GM19468 (cell line): ENCODE measurements around the gene A4GALT.
A peak's percentile ranks its signal among the peaks of the same experiment; 100 is the strongest.
"Not testable (repeated sequence)": the region's sequence is repeated elsewhere in the genome, so short reads cannot be mapped to it uniquely, and the experiment has no call there.

Source experiments
- ATAC-seq: cut with Tn5 transposase; IDR thresholded peaks from one replicate; pipeline ENCODE4 v1.9.1; 2021; ENCODE audit warnings: mild to moderate bottlenecking, moderate library complexity, moderate number of reproducible peaks; ENCODE audit not compliant: unreplicated experiment; ENCODE audit errors: extremely low read depth

The A4GALT gene

DNA sequence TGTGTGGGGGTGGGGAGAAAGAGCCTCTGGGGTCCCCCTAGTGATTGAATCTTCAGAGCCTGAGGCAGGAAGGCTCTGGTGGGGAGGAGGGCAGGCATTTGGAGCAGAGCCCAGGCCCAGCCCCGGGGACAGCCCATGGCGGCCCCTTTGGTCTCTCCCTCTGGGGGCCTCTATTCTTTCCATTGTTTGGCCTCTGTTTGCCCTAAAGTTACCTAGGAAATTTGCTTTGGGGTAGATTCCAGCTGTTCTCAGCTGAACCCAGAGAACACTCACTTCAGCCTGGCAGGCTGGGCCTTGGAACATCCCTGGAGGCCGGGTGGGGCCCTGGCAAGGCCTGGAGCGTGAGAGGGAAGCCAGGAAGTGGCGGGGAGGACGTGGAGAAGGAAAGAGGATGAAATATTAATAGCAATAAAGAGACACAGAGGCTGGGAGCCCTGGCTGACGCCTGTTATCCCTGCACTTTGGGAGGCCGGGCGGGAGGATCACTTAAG lies 22.9 kb upstream of the A4GALT start:
- ATAC-seq, result no peak

DNA sequence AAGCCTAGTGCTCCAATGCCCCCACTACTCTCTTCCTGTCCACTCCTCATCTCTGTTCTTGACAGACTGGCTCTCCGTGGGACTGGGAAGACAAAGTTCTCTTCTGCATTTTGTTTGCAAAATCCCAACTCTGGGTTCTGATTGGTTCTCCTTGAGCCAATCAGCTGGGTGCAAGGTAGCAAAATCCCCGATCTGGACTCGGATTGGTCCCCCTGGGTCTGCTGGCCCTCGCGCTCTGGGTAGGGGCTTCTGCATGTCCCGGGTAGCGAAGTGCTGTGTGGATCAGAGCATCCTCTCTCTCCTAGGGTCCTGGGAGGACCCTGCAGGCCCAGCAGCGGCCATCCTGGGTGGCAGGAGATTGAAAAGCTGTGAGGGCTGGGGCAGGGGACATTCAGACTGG lies 22.3 kb upstream of the A4GALT start:
- ATAC-seq, result no peak

DNA sequence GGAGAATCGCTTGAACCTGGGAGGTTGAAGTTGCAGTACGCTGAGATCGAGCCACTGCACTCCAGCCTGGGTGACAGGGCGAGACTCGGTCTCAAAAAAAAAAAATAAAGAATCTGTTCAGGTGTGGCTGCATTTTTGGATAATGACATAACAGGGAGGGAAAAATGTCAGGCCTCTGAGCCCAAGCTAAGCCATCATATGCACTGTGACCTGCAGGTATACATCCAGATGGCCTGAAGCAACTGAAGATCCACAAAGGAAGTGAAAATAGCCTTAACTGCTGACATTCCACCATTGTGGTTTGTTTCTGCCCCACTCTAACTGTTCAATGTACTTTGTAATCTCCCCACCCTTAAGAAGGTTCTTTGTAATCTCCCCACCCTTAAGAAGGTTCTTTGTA lies 19.6 kb upstream of the A4GALT start:
- ATAC-seq, result not testable (repeated sequence)

- no peak for ATAC-seq
Observed at GRCh38 chr22:42734406-42734805, 13.7 kb upstream of the A4GALT start.

GRCh38 chr22:42733394-42733793 lies 12.7 kb upstream of the A4GALT start:
- ATAC-seq, result not testable (repeated sequence)

DNA sequence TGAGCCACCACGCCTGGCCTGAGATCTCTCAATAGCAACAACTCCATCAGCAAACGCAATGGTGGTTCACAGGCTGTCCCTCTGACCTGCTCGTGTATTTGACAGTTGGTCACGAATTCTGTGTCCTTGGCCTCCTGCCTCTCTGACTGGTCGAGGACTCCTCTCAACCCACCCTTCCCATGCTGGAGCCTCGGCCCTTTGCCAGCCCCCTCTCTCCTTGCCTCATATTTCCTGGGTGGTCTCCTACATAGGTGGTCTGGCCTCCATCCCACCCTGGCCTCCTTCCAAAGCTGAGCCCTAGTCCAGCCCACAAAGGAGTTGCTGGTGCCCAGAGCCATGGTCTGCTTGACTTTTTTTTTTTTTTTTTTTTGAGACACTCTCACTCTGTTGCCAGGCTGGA lies 11.4 kb upstream of the A4GALT start:
- ATAC-seq, result no peak

DNA sequence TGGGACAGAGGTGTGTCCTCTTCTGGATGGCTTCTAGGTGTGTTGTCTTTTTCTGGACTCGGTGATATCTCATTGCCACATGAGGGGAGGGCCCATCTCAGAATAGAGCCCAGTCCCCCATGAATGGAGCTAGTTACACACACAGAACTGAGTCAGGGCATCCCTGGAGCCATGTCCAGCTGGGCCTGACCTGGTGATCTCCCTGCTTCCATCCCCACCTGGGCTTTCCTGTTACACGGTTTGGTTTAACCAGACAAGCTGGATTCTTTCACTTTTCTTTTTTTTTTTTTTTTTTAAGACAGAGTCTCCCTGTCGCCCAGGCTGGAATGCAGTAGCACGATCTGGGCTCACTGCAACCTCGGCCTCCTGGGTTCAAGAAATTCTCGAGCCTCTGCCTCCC lies 6.1 kb upstream of the A4GALT start:
- ATAC-seq, result no peak

GRCh38 chr22:42725606-42726355 lies 5.1 kb upstream of the A4GALT start:
- ATAC-seq, result no peak

GRCh38 chr22:42724062-42724461 lies 3.4 kb upstream of the A4GALT start:
- ATAC-seq, result no peak

DNA sequence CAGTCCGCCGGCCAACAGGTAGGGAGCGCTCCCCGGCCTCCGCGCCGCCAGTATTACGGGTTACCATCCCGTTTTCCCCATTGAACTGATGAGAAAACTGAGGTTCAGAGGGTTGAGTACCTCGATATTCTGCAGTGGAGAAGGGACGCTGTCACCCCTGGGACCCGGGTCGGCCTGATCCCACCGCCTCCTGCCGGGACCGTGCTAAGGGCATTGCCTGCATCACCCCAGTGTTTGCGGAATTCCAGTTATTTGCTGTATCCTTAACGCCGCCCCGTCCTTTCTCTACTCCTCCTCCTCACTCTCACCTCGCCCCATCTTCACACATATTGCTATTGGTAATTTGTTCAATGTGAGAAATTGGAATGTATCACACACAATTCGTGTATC lies 370 bp upstream of the A4GALT start:
- no peak for ATAC-seq

DNA sequence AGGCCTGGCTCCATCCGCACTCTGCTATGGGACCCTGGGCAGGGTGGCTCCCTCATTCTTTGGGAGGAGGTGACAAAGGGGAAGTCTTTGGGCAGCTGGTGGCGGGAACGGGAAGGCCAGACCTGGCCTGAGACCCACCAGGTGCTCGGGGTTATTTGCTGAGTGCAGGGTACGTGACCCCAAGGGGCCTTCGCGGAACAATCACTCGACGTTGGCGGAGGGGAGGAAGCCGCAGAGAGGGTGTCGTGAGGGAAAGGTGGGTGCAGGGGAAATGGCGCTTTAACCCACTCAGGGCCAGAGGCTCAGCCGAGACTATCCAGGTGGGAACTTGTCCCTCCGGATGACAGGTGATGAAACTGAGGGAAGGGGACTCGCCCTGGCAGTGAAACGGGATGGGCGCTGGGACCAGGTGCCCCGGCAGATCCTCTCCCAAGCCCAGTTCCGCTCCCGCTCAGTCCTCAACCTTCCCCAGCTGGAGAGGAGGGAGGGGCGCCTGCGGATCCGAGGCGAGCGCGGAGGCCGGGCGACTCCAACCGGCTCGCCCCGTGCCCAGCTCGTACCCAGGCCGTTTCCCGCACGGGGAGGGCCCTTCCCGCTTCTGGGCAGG lies 911 bp downstream of the A4GALT start:
- ATAC-seq, result no peak

DNA sequence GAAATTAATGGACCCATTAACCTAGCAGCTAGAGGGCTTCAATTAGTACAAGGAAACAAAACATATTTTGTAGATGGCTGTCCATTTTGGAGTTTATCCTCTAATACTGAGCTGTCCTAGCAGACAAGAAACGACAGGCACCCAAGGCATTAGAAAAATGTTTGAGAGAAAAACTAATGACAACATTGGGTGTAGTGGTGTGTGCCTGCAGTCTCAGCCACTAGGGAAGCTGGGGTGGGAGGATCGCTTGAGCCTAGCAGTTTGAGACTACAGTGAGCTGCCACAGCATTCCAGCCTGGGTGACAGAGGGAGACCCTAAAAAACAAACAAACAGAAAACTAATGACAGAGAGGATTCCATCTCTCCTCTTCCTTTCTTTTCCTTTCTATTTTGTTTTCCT lies 1.5 kb downstream of the A4GALT start:
- ATAC-seq, result no peak

- no peak for ATAC-seq
Observed at GRCh38 chr22:42717197-42717928, 3.3 kb downstream of the A4GALT start.

- peak; percentile 36 for ATAC-seq
Observed at GRCh38 chr22:42716649-42717127, 4.0 kb downstream of the A4GALT start.

DNA sequence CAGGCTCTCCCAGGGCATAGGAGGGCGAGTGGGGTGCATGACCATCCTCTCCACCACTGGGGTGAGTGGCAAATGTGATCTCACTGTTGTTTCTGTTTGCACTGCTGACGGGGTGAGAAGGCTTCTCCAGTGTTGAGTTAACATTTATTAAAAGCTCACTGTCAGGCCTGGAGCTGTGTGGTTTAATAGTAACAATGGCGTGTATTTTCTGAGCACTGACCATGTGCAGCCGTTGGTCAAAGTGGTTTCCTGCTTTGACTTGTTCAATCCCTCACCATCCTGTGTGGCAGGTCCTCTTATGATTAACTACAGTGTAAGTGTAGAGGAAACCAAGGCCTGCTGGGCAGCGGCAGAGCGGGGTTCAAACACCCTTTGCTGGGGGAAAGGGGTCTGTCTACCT lies 4.4 kb downstream of the A4GALT start:
- ATAC-seq, result peak; percentile 19

- no peak for ATAC-seq
Observed at GRCh38 chr22:42714768-42715390, 5.8 kb downstream of the A4GALT start.

DNA sequence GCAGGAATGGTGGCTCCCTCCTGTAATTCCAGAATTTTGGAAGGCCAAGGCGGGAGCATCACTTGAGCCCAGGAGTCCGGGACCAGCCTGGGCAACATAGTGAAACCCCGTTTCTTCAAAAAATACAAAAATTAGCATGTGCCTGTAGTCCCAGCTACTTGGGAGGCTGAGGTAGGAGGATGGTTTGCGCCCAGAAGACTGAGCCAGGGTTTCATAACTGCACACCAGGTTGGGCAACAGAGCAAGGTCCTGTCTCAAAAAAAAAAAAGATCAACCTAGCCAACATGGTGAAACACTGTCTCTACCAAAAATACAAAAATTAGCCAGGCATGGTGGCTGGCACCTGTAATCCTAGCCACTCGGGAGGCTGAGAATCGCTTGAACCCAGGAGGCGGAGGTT lies 6.4 kb downstream of the A4GALT start:
- no peak for ATAC-seq

- ATAC-seq, result no peak
Observed at GRCh38 chr22:42711895-42712837, 8.5 kb downstream of the A4GALT start.

- ATAC-seq, result no peak
Observed at GRCh38 chr22:42711281-42711731, 9.4 kb downstream of the A4GALT start.
